ENCODE results near the gene PPM1N. TPM values are rescaled to one million over a fixed set of nuclear protein-coding genes. Genes with fewer than 3 reads are reported as not detected.

PPM1N gene
- 0.86 TPM for total RNA-seq

- ATAC-seq (no peak), DNase-seq (ENCODE audit: low spot score) (no peak)
These were observed at the start of gene PPM1N for GRCh38 chr19:45498411-45499195. PPM1N (plus strand) TSS chr19:45498443; CDS start chr19:45498473, 30 bp downstream.

GRCh38 chr19:45448887-45449299 lies 49.4 kb upstream of the PPM1N start:
- ATAC-seq = no peak
- no peak for DNase-seq (ENCODE audit: low spot score)

GRCh38 chr19:45450012-45450333 lies 48.3 kb upstream of the PPM1N start:
- peak; percentile 4 for ATAC-seq
- no peak for DNase-seq (ENCODE audit: low spot score)

GRCh38 chr19:45451131-45451849 lies 47.0 kb upstream of the PPM1N start:
- no peak for DNase-seq (ENCODE audit: low spot score)
- ATAC-seq = no peak

GRCh38 chr19:45451850-45452387 lies 46.3 kb upstream of the PPM1N start:
- DNase-seq (ENCODE audit: low spot score) (no peak), ATAC-seq (no peak)

- peak; percentile 83 for DNase-seq (ENCODE audit: low spot score)
- ATAC-seq = peak; percentile 87
These were observed 42.3 kb upstream of the PPM1N start for GRCh38 chr19:45455707-45456499.

GRCh38 chr19:45456500-45456815 lies 41.8 kb upstream of the PPM1N start:
- DNase-seq (ENCODE audit: low spot score) (no peak), ATAC-seq (no peak)

GRCh38 chr19:45457776-45458175 lies 40.5 kb upstream of the PPM1N start:
- DNase-seq (ENCODE audit: low spot score) = no peak
- ATAC-seq = no peak

GRCh38 chr19:45460807-45461347 lies 37.4 kb upstream of the PPM1N start:
- DNase-seq (ENCODE audit: low spot score) (no peak), ATAC-seq (no peak)

GRCh38 chr19:45462174-45462573 lies 36.1 kb upstream of the PPM1N start:
- no peak for ATAC-seq
- no peak for DNase-seq (ENCODE audit: low spot score)

- DNase-seq (ENCODE audit: low spot score) (no peak), ATAC-seq (no peak)
These were observed 35.0 kb upstream of the PPM1N start for GRCh38 chr19:45463241-45463640.

GRCh38 chr19:45464274-45464673 lies 34.0 kb upstream of the PPM1N start:
- no peak for ATAC-seq
- no peak for DNase-seq (ENCODE audit: low spot score)

GRCh38 chr19:45464852-45465441 lies 33.3 kb upstream of the PPM1N start:
- no peak for DNase-seq (ENCODE audit: low spot score)
- ATAC-seq = no peak

GRCh38 chr19:45467115-45467455 lies 31.2 kb upstream of the PPM1N start:
- DNase-seq (ENCODE audit: low spot score) (no peak), ATAC-seq (no peak)

GRCh38 chr19:45467456-45468158 lies 30.6 kb upstream of the PPM1N start, which contains the start of gene FOSB:
FOSB (plus strand) TSS chr19:45467996; CDS start chr19:45468587, 591 bp downstream.
- DNase-seq (ENCODE audit: low spot score) = peak; percentile 96
- ATAC-seq = peak; percentile 62

GRCh38 chr19:45468159-45468651 lies 30.0 kb upstream of the PPM1N start:
- ATAC-seq (no peak), DNase-seq (ENCODE audit: low spot score) (no peak)

- ATAC-seq (peak; percentile 45), DNase-seq (ENCODE audit: low spot score) (no peak)
These were observed 29.5 kb upstream of the PPM1N start for GRCh38 chr19:45468803-45469131.

GRCh38 chr19:45469132-45469944 lies 28.9 kb upstream of the PPM1N start:
- ATAC-seq (peak; percentile 83), DNase-seq (ENCODE audit: low spot score) (peak; percentile 92)
